GM19025 (cell line): ENCODE measurements around the gene RUSC1.
A peak's percentile ranks its signal among the peaks of the same experiment; 100 is the strongest.
"Not testable (repeated sequence)": the region's sequence is repeated elsewhere in the genome, so short reads cannot be mapped to it uniquely, and the experiment has no call there.

Source experiments
- ATAC-seq: cut with Tn5 transposase; IDR thresholded peaks from one replicate; pipeline ENCODE4 v1.9.1; 2021; ENCODE audit warnings: mild to moderate bottlenecking, low read depth, moderate library complexity; ENCODE audit not compliant: unreplicated experiment

RUSC1 gene

DNA sequence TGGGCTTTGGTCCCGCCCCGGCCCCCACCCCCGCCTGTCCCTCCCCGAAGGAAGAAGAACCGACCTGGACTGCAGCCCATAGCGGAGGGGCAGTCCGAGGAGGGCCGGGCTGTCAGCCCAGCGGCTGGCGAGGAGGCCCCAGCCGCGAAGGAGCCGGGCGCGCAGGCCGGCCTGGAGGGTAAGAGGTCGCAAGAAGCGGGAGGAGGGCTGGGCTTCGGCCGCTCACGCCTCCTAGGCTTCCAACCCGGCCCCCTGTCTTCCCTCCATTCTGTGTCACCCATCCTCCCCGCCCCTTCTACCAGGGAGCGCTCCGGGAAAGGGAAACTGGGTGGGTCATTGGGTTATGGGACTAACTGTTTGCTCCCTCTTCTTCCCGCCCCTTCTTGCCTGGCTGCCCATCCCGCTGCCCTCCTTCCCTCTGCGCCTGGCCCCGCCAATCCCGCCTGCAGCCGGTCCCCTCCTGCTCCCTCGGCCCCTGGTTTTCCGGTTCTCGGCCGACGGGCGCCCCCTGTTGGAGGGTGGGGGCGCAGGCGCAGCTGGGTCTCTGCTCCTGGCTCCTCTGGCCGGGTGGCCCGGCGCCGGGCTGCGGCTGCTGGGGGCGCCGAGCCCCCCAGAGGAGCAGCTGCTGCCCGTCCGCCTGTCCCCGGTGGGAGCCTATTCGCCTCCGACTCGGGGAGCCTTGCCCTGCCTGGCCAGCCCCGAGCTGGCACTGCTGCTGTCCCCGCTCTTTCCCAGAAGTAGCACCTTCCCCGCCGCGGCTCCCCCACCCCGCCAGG, 2.4 kb downstream of the RUSC1 start:
- no peak for ATAC-seq

DNA sequence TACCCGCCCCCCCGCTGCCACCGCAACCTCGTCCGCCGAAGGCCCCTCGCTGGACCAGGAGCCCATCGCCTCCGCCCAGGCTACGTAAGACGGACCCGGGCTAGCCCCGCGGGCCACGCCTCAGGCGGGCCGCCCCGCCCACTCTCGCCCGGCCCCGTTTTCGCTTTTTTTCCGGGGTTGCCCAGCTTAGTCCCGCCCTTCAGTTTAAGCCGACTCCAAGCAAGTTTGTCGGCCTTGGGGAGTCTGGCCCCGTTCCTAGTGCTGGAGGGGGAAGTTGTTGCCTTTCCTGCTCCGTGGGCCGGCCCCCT, 3.0 kb downstream of the RUSC1 start:
- peak; percentile 32 for ATAC-seq

DNA sequence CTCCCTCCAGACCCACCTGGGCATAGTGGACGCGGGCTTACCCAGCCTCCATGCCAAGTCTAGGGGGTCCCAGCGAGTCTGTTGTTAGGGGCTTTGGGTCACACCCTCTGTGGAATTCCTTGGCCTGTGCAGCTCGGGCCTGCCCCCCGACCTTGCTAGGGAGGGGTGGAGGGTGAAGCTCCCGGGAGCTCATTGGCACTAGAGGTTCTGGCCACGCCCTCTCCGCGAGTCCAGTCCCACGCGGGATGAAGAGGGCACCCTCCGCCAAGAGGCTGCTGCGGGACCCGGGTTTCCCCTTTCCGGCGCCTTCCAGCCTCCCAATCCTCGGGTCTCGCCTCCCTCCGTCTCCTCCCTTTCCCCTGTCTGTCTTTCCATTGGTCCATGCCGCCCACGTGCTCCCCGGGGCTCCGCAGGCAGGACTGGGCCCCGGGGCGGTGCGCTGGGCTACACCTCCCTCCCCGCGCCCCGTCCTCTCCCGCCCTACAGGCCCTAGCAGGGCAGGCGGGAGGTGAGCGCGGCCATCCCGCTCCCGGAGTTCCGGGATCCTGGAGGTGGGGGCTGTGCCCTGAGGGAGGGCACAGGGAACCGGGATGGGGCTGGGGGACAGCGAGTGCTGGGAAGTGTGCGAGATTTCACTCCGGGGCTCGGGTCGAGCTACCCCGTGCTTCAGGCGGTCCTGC, 3.5 kb downstream of the RUSC1 start:
- ATAC-seq, result peak; percentile 71

DNA sequence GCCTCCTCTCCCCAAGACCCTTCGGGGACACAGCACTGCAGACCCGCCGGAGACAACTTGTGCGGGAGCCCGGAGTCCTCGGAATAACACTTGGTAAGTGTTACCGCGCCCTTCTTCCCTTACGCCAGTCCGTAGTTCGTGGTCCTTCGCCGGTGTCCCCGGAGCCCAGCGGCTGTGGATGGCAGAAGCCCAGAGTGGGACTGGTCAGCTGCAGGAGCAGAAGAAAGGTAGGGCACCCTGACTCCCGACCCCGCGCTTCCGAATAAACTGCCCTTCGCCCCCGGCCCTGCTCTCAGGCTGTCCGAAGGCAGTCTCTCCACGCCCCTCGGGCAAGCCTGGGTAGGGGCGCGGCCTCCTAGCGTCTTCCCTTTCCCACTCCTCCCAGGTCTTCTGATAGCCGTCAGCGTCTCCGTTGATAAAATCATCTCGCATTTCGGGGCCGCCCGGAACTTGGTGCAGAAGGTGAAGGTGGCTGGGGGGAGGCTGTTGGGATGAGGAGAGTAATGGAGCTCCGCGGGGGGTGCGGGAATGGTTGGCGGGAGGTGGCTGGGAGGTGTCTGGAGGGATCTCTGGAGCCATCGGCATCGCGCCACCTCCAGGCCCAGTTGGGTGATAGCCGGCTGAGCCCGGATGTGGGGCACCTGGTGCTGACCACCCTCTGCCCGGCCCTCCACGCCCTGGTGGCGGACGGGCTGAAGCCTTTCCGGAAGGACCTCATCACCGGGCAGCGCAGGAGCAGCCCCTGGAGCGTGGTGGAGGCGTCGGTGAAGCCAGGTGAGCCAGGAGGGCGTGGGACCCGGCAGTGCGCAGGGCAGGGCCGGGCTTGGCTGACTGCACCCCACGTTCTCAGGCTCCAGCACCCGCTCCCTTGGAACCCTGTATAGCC, 4.3 kb downstream of the RUSC1 start:
- ATAC-seq, result no peak

DNA sequence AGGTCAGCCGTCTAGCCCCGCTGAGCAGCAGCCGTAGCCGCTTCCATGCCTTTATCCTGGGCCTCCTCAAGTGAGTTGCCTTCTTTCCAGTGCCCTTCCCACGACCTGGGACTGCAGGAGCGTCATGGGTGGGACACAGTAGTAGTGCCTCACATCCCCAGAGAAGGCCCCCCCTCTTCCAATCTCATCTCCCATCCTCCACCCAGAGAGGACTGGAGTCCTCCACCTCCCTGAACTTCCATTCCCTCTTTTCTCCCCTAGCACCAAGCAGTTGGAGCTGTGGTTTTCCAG, 4.9 kb downstream of the RUSC1 start:
- ATAC-seq, result no peak

DNA sequence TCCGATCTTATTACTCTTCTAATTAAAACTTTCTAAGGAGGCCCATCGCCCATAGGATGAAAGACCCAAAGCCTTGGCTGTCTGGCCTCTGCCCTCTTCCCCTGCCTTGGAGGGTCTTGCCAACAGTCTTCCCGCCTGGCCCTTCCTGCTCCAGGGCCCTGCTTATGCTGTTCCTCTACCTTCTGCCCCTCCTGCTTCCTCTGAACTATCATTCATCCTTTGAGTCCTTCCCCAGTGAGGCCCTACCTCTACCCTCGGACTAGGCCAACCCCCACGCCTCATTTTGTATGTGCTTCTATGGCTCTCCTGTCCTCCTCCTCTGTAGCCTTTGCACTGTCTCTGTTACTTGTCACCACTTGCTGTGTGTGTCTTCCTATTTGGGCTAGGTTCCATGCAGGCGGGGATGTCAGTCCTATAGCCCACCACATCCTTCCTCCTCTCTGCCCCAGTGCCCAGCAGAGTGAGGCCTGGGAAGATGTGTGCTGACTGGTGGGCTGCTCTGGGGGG, 5.4 kb downstream of the RUSC1 start:
- ATAC-seq, result no peak

DNA sequence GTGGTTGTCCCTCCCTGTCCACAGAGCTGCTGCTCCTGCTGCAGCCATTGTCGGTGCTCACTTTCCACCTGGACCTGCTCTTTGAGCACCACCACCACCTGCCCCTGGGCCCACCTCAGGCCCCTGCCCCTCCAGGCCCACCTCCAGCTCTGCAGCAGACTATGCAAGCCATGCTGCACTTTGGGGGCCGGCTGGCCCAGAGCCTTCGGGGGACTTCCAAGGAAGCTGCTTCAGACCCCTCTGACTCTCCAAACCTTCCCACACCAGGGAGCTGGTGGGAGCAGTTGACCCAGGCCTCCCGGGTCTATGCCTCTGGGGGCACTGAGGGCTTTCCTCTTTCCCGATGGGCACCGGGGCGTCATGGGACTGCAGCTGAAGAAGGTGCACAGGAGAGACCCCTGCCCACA, 5.9 kb downstream of the RUSC1 start:
- no peak for ATAC-seq

DNA sequence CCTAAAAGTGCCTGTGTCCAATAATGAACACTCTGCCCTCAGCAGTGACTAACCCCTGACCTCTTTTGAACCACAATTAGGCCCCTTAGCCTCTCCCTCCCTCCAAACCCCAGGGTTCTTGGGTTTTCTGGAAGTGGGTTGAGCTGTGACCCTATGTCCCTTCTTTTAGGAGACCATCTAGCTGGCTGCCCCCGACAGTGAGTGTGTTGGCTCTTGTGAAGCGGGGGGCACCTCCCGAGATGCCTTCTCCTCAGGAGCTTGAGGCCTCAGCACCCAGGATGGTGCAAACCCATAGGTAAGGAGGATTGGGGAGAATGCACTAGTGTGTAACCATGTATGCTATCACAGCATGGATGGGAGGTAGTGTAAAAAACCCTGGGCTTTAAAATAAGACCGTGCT, 7.3 kb downstream of the RUSC1 start:
- no peak for ATAC-seq

DNA sequence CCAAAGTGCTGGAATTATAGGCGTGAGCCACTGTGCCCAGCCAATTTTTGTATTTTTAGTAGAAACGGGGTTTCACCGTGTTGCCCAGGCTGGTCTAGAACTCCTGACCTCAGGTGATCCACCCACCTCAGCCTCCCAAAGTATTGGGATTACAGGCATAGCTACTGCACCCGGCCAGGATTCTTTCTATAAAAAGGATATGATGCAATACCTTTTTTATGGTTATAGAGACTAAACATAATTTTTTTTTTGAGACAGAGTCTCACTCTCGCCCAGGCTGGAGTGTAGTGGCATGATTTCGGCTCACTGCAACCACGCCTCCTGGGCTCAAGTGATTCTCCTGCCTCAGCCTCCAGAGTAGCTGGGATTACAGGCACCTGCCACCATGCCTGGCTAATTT, 8.2 kb downstream of the RUSC1 start:
- ATAC-seq, result not testable (repeated sequence)

DNA sequence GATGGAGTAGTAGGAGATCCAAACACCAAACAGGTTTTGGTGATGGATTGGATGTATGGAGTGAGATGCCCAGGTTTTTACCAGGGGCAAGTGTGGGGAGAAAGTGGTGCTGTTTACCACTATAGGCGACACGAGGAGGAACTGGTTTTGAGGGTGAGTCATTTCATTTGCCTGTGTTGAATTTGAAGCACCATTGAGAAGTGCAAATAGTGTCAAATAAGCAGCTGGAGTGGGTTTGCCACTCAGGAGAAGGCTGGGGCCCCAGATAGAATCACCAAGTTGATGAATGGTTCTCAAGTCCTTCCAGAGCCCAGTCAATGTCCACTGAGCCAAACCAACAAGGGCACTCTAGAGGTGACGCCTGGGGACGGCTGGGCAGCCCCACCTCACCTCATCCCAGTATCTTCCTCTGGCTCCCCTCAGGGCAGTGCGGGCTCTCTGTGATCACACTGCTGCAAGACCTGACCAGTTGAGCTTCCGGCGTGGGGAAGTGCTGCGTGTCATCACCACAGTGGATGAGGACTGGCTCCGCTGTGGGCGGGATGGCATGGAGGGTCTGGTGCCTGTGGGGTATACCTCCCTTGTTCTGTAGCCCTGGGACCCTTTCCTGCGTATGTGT, 9.4 kb downstream of the RUSC1 start:
- ATAC-seq, result no peak

DNA sequence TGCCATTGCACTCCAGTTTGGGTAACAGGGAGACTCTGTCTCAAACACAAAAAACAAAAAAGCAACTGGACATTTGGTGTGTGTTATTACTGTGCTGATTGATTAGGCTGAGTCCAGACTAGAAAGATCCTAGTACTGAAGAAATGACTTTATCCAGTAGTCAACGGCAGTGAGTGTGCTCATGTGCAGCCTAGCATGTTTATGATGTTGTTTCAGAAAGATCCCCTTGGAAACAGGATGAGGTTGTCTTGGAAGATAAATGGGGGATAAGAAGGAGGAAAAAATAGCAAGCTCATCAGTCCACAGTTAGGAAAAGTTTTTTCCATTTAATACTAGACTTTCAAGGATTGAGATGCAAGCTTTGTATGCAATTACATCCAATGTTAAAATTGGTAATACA, 14.3 kb downstream of the RUSC1 start:
- no peak for ATAC-seq

DNA sequence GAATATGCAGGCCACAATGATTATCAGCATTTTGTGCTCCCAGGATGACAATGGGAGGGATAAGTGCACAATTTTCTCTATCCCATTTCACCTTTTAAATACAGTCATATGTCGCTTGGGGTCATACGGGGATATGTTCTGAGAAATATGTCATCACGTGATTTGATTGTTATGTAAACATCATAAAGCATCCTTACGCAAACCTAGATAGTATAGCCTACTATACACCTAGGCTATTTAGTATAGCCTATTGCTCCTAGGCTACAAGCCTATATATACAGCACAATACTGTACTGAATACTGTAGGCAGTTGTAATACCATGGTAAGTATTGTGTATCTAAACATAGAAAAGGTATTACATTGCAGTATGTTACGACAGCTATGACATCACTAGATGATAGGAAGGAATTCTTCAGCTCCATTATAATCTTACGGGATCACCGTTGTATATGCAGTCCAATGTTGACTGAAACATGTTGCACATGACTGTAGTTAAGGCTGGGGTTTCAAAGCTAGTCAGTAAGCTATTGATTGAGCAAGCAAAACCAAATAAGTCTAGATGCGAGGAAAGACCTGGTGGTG, 18.9 kb downstream of the RUSC1 start:
- ATAC-seq, result no peak

DNA sequence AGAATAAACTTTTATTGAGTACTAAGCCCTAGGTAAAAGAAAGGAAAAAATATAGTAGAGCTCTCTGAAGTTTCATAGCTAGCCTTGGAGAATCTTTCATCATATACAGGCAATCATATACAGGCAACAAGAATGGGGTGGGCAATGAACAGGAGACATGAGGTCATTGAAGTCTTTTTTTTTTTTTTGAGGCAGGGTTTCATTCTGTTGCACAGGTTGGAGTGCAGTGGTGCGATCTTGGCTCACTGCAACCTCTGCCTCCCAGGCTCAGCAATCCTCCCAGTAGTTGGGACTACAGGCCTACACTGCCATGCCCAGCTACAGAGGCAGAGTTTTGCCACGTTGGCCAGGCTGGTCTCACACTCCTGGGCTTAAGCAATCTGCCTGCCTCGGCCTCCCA, 22.1 kb downstream of the RUSC1 start:
- no peak for ATAC-seq

DNA sequence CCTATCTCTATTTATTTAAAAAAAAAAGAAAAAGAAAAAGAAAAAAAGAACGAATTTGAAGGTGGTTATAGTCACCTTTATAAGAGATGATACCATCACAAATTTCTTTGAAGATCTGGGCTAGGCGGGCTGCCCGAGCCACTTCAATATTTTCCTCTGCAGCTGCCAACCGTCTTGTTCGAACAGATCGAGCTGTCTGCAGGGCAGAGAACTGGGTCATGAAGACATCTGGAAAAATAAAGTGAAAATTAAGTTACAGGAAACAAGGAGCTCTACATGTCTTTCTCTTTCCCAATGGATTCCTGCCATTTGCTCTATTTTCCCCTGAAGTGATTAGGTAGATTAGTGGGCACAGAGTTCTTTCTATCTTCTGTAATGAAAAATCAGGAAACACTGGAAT, 31.9 kb downstream of the RUSC1 start:
- no peak for ATAC-seq

DNA sequence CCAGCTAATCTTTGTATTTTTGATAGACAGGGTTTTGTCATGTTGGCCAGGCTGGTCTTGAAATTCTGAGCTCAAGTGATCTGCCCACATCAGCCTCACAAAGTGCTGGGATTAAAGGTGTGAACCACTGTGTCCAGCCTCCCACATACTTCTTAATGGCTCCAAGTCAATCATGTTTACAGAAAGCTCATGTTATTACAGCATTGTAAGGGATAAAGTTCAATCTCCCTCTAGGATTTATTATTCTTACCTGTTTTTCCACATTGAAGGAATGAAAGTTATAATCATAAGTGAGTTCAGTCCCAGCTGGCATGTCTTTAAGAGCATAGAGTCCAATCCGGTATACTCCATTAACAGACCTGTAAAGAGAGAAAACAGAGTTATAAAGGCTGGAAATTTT, 39.4 kb downstream of the RUSC1 start:
- ATAC-seq, result no peak

DNA sequence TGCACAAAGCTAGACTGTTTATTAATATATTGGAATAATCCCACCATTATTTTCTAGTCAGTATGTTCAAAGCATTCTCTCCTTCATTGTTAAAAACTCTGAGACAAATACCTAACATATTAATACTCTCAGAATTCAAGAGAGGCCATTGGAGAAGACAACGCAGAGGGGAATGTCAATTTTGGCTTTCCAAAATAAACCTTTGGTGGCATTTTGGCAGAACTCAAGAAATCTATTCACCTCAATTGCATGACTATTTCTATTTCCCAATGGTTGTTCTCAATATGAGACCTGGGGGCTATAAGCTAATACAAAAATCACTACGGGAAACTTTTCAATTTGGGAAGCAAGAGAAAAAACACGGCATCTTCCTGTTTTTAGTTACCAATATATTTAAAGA, 58.5 kb downstream of the RUSC1 start:
- ATAC-seq, result no peak

DNA sequence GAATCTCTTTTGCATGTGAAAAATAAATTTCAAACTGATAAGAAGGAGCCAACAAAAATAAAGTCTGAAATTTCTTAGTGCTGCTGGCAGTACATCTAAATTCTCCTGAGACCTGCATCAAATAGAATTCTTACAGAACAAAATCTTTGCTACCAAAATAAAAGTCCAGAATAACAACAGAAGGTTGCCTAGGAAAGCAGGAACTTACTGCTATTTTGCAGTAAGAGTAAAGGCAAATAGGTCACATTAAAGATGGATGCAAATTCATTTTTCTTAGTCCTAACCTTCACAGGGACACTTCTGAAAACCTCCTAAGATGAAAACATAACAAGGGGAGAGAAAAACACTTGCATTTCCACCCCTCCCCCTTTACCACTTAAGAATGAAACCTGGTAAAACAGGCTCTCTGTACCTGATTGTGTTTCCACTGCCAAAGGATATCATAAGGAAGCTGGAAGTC, 59.0 kb downstream of the RUSC1 start:
- no peak for ATAC-seq
